ENCODE measurements around the gene FARS2.

DNA sequence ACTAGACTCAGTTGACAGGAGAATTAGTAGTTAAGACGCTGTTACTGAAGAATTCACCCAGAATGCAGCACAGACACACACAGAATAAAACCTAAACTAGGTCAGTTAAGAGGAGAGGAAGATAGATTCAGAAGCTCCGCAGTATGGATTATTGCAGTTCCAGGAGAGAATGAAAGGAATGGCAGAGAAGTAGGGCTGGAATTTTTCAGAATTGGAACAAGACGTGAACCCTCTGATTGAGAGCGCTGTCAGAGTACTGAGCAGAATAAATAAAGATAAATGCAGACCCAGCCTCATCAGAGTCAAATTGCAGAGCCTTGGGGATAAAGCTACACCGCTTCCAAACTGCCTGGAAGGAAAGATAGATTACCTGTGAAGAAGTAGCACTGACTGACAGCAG lies 344.6 kb downstream of the FARS2 start:
- TF ChIP-seq CEBPB (IDR thresholded peaks at IDR 0.05; ENCODE audit: low read depth) (no peak), EZH2 (IDR thresholded peaks at IDR 0.05) (no peak)

All from HCT116 (cell line).